ENCODE data around the gene BNC2. TPM values are rescaled to one million over a fixed set of nuclear protein-coding genes. Genes with fewer than 3 reads are reported as not detected.
A peak's percentile ranks its signal among the peaks of the same experiment; 100 is the strongest.

The BNC2 gene
- total and polyA plus RNA-seq, 2 donors (not counting 1 experiment from before 2014, with no cell fraction given) = 34.7 to 39.1 TPM

DNA sequence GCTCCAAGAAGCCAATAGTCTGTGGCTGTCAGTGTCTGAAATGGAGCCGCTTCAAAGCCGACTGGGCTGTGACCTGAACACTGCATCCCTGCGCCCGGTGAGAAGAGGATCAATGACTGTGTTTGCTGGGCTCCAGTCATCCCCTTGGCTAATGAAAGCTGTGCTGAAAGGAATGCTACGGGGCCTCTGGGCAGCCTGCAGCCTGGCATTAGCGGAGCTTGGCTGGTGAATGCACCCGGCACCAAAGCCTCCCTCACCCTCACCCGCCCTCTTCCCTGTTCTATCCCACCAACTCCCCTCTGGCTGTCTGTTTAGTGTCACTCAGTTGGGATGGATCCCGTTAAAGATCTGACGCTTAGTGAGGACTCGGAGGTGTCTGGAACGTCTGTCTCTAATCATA, 355.3 kb downstream of the BNC2 start:
- no peaks in the 10 kb centered on the region for H3K9me3 ChIP-seq (ENCODE audit: control insufficient read depth, insufficient read depth, low read depth, low read length)
- H3K9ac ChIP-seq (ENCODE audit: insufficient read depth, low read length) = no peak overlapping the region
- H3K4me2 ChIP-seq (ENCODE audit: extremely low read depth, insufficient read depth, low read length) = no peak overlapping the region
- H3K4me1 ChIP-seq (ENCODE audit: control insufficient read depth, extremely low read depth, insufficient read depth, low read length) = peaks cover 12% of the 10 kb centered on the region
- H3K79me2 ChIP-seq (ENCODE audit: control insufficient read depth, insufficient read depth, low read length) = peaks cover 2% of the 10 kb centered on the region
- DNase-seq (ENCODE audit: low read depth in 2 of 2) = peak in 1 of 2 donors; percentile 49
- no peak overlapping the region for H3K27ac ChIP-seq (ENCODE audit: insufficient read depth, low read length)
- H3K27me3 ChIP-seq (ENCODE audit: control insufficient read depth, insufficient read depth, low read length) = no peaks in the 10 kb centered on the region
- no peaks in the 10 kb centered on the region for H4K20me1 ChIP-seq (ENCODE audit: control insufficient read depth, extremely low read depth, insufficient read depth, low read length)
- no peaks in the 10 kb centered on the region for H3K36me3 ChIP-seq (ENCODE audit: control insufficient read depth, insufficient read depth, low read length)
- H3K4me3 ChIP-seq (replicated peaks in 1 of 4; ENCODE audit: control extremely low read depth in 1 of 4, insufficient read depth in 1 of 4, low read depth in 3 of 4, low read length in 4 of 4) = no peak overlapping the region
- TF ChIP-seq, protein P1, sequence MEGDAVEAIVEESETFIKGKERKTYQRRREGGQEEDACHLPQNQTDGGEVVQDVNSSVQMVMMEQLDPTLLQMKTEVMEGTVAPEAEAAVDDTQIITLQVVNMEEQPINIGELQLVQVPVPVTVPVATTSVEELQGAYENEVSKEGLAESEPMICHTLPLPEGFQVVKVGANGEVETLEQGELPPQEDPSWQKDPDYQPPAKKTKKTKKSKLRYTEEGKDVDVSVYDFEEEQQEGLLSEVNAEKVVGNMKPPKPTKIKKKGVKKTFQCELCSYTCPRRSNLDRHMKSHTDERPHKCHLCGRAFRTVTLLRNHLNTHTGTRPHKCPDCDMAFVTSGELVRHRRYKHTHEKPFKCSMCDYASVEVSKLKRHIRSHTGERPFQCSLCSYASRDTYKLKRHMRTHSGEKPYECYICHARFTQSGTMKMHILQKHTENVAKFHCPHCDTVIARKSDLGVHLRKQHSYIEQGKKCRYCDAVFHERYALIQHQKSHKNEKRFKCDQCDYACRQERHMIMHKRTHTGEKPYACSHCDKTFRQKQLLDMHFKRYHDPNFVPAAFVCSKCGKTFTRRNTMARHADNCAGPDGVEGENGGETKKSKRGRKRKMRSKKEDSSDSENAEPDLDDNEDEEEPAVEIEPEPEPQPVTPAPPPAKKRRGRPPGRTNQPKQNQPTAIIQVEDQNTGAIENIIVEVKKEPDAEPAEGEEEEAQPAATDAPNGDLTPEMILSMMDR (conservative IDR thresholded peaks at IDR 0.05 in 1 of 2, IDR thresholded peaks at IDR 0.05 in 1 of 2; ENCODE audit: low read depth in 1 of 2, low read length in 2 of 2) = no peak
- TF ChIP-seq EZH2 (IDR thresholded peaks at IDR 0.05; ENCODE audit: low read length, missing control alignments) = no peak
- H2AFZ ChIP-seq (ENCODE audit: low read length) = no peak overlapping the region

DNA sequence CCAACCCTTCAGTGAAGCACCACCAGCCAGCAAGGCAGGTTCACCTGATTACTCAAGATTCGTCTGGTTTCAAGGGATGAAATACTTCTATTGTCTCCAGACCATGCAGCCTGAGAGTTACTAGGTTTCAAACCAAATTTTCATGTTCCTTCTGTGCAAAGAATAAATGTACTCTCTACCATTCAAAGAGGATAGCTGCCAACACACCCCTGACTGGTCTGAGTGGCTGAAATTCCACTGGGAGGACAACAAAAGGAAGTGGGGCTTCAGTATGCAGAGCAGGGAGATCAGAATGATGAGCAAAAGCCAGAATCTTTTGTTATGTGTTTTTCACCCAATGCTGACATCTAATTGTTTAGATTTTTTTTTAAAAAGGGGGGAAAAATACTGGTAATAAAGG, 356.3 kb downstream of the BNC2 start:
- H3K9me3 ChIP-seq (ENCODE audit: control insufficient read depth, insufficient read depth, low read depth, low read length) = no peaks in the 10 kb centered on the region
- H3K27ac ChIP-seq (ENCODE audit: insufficient read depth, low read length) = no peak overlapping the region
- H3K79me2 ChIP-seq (ENCODE audit: control insufficient read depth, insufficient read depth, low read length) = no peaks in the 10 kb centered on the region
- H3K4me3 ChIP-seq (replicated peaks in 1 of 4; ENCODE audit: control extremely low read depth in 1 of 4, insufficient read depth in 1 of 4, low read depth in 3 of 4, low read length in 4 of 4) = no peak overlapping the region
- H3K4me2 ChIP-seq (ENCODE audit: extremely low read depth, insufficient read depth, low read length) = no peak overlapping the region
- peak in 1 of 2 donors; percentile 43 for DNase-seq (ENCODE audit: low read depth in 2 of 2)
- H3K9ac ChIP-seq (ENCODE audit: insufficient read depth, low read length) = no peak overlapping the region
- H3K4me1 ChIP-seq (ENCODE audit: control insufficient read depth, extremely low read depth, insufficient read depth, low read length) = peaks cover 15% of the 10 kb centered on the region
- H3K36me3 ChIP-seq (ENCODE audit: control insufficient read depth, insufficient read depth, low read length) = no peaks in the 10 kb centered on the region
- TF ChIP-seq, protein P1 (conservative IDR thresholded peaks at IDR 0.05 in 1 of 2, IDR thresholded peaks at IDR 0.05 in 1 of 2; ENCODE audit: low read depth in 1 of 2, low read length in 2 of 2) = no peak
- TF ChIP-seq EZH2 (IDR thresholded peaks at IDR 0.05; ENCODE audit: low read length, missing control alignments) = no peak
- H2AFZ ChIP-seq (ENCODE audit: low read length) = no peak overlapping the region
- no peaks in the 10 kb centered on the region for H3K27me3 ChIP-seq (ENCODE audit: control insufficient read depth, insufficient read depth, low read length)
- no peaks in the 10 kb centered on the region for H4K20me1 ChIP-seq (ENCODE audit: control insufficient read depth, extremely low read depth, insufficient read depth, low read length)

DNA sequence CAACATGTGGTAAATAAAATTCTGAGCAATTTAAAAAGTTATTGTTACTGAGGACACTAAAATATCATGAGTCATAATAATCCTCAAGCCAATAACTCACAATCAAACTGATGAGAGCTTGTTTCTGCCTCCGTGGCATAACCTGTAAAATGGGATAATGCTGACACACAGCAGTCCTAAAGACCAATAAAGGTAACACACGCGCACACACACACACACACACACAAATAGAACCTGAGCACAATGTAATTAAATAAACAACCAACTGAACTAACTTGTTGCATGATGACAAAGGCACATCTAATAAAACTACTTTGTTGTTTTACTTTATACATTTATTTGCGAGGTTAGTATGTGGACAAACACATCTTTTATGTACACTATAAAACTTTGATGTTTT, 358.2 kb downstream of the BNC2 start:
- no peak for DNase-seq (ENCODE audit: low read depth in 2 of 2)
- Histone ChIP-seq H4K20me1 (ENCODE audit: control insufficient read depth, extremely low read depth, insufficient read depth, low read length) (no peaks in the 10 kb centered on the region), H3K4me2 (ENCODE audit: extremely low read depth, insufficient read depth, low read length) (no peak overlapping the region), H3K27ac (ENCODE audit: insufficient read depth, low read length) (no peak overlapping the region), H2AFZ (ENCODE audit: low read length) (no peak overlapping the region), H3K27me3 (ENCODE audit: control insufficient read depth, insufficient read depth, low read length) (no peaks in the 10 kb centered on the region), H3K9me3 (ENCODE audit: control insufficient read depth, insufficient read depth, low read depth, low read length) (no peaks in the 10 kb centered on the region), H3K36me3 (ENCODE audit: control insufficient read depth, insufficient read depth, low read length) (no peaks in the 10 kb centered on the region), H3K79me2 (ENCODE audit: control insufficient read depth, insufficient read depth, low read length) (no peaks in the 10 kb centered on the region), H3K9ac (ENCODE audit: insufficient read depth, low read length) (no peak overlapping the region), H3K4me1 (ENCODE audit: control insufficient read depth, extremely low read depth, insufficient read depth, low read length) (peaks cover 15% of the 10 kb centered on the region), H3K4me3 (replicated peaks in 1 of 4; ENCODE audit: control extremely low read depth in 1 of 4, insufficient read depth in 1 of 4, low read depth in 3 of 4, low read length in 4 of 4) (no peak overlapping the region)
- TF ChIP-seq EZH2 (IDR thresholded peaks at IDR 0.05; ENCODE audit: low read length, missing control alignments) = no peak
- TF ChIP-seq, protein P1 (conservative IDR thresholded peaks at IDR 0.05 in 1 of 2, IDR thresholded peaks at IDR 0.05 in 1 of 2; ENCODE audit: low read depth in 1 of 2, low read length in 2 of 2) = no peak

Measured in fibroblast of lung (primary cell).